RWPE1 (cell line): ENCODE measurements around the gene PAPPA.

Experiments
- CTCF ChIA-PET: fragments of 350-600 bp; sonication (Branson Sonifier 250); formaldehyde crosslinking; extraction: SDS; loops from one replicate; lab custom pipeline; 2021; lab: Yijun Ruan, JAX
- POLR2A ChIA-PET: fragments of 400-600 bp; formaldehyde crosslinking; extraction: SDS; loops from one replicate; lab custom pipeline; 2020; ENCODE audit warnings: antibody characterized with exemption; ENCODE audit not compliant: low non-redundant PET; lab: Yijun Ruan, JAX
- DNase-seq: peaks from one replicate; pipeline ENCODE4 v3.0.0; 2012; ENCODE audit warnings: low spot score
- H3K27ac ChIP-seq: fragments of 450-650 bp; 2 replicates; pipeline ENCODE4 v1.5.1; 2017
- CTCF ChIP-seq: fragments of 450-650 bp; conservative IDR thresholded peaks from 2 replicates; pipeline ENCODE4 v1.5.1; 2017; ENCODE audit warnings: low read depth, mild to moderate bottlenecking

Gene PAPPA

GRCh38 chr9:116383133-116383532 is 229.5 kb downstream of the PAPPA start:
- H3K27ac ChIP-seq = no peak overlapping the region
- POLR2A ChIA-PET = no interaction called here
- CTCF ChIA-PET = no interaction called here
- no peak for TF ChIP-seq CTCF
- no peak for DNase-seq

- ChIA-PET POLR2A (no interaction called here), CTCF (interaction anchor here (0.6 to 0.7 kb wide), 3 partner anchors 33 to 214 kb away, joined by 3 read pairs; no protein-coding TSS in a partner anchor)
- DNase-seq = no peak
- TF ChIP-seq CTCF = no peak
- no peak overlapping the region for H3K27ac ChIP-seq
Measured at GRCh38 chr9:116383936-116384335, 230.3 kb downstream of the PAPPA start.

GRCh38 chr9:116387934-116388698 is 234.5 kb downstream of the PAPPA start:
- DNase-seq = no peak
- no peak for TF ChIP-seq CTCF
- no peak overlapping the region for H3K27ac ChIP-seq
- ChIA-PET CTCF (interaction anchor here (1.0 kb wide), 1 partner anchor 795 kb away, joined by 3 read pairs; no protein-coding TSS in a partner anchor), POLR2A (no interaction called here)

- CTCF ChIA-PET = no interaction called here
- H3K27ac ChIP-seq = no peak overlapping the region
- TF ChIP-seq CTCF = no peak
- no peak for DNase-seq
- POLR2A ChIA-PET = no interaction called here
Measured at GRCh38 chr9:116389541-116390302, 236.1 kb downstream of the PAPPA start.

GRCh38 chr9:116390303-116391228 is 237.0 kb downstream of the PAPPA start:
- no peak overlapping the region for H3K27ac ChIP-seq
- no peak for TF ChIP-seq CTCF
- CTCF ChIA-PET = interaction anchor here (0.6 kb wide), 1 partner anchor 137 kb away, joined by 3 read pairs; no protein-coding TSS in a partner anchor
- POLR2A ChIA-PET = no interaction called here
- DNase-seq = no peak

GRCh38 chr9:116391306-116391900 is 237.8 kb downstream of the PAPPA start:
- POLR2A ChIA-PET = no interaction called here
- no peak overlapping the region for H3K27ac ChIP-seq
- CTCF ChIA-PET = no interaction called here
- TF ChIP-seq CTCF = no peak
- peak; percentile 72 for DNase-seq
